WTC11 (cell line): Measurements from ENCODE around the gene KLK15.

Source experiments
- GTF2I ChIP-seq: fragments of 250-450 bp; sonication (Bioruptor Pico); conservative IDR thresholded peaks from 2 replicates; pipeline ENCODE4 v1.4.0; 2021; ENCODE audit warnings: mild to moderate bottlenecking
- MYBL2 ChIP-seq: sonication (generic); formaldehyde crosslinking; IDR thresholded peaks from 2 replicates; pipeline ENCODE4 v1.8.1; 2023; ENCODE audit warnings: mild to moderate bottlenecking, moderate library complexity, missing genetic modification reagents
- ZNF263 ChIP-seq: sonication (generic); formaldehyde crosslinking; IDR thresholded peaks from 2 replicates; pipeline ENCODE4 v1.8.1; 2022; ENCODE audit warnings: low read depth, mild to moderate bottlenecking, moderate library complexity, missing genetic modification reagents
- TF ChIP-seq, protein P1 (sequence below): fragments of 200-600 bp; IDR thresholded peaks from 2 replicates; pipeline ENCODE4 v1.8.0; 2022; ENCODE audit warnings: antibody characterized with exemption
- TF ChIP-seq, protein P2 (sequence below): sonication (generic); formaldehyde crosslinking; IDR thresholded peaks from 2 replicates; pipeline ENCODE4 v1.8.1; 2023; ENCODE audit warnings: mild to moderate bottlenecking, missing genetic modification reagents
- TF ChIP-seq, protein P3 (sequence below): sonication (generic); formaldehyde crosslinking; conservative IDR thresholded peaks from 2 replicates; pipeline ENCODE4 v1.8.1; 2022; ENCODE audit warnings: mild to moderate bottlenecking, missing genetic modification reagents
- TF ChIP-seq, protein P4 (sequence below): sonication (generic); formaldehyde crosslinking; IDR thresholded peaks from 2 replicates; pipeline ENCODE4 v1.8.0; 2022; ENCODE audit warnings: mild to moderate bottlenecking, missing genetic modification reagents
- TF ChIP-seq, protein P5 (sequence below): sonication (generic); formaldehyde crosslinking; IDR thresholded peaks from 2 replicates; pipeline ENCODE4 v1.8.1; 2023; ENCODE audit warnings: mild to moderate bottlenecking, missing genetic modification reagents, borderline replicate concordance

DNA sequence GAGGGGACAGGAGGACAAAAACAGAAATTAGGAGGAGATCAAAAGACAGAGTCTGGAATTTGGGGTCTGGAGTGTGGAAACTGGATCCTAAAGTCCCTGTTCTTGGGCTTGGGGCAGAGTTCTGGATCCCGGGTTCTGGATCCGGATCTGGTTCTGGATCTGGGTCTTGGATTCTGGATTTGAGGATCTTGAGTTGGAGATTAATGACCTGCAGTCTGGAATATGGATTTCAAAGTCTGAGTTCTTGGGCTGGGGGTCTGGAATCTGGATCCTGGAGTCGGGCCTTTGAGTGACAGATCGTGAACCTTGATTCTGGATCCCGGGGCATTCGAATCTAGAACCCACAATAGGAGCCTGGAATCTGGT, 411 bp upstream of the KLK15 start:
- TF ChIP-seq, protein P1, sequence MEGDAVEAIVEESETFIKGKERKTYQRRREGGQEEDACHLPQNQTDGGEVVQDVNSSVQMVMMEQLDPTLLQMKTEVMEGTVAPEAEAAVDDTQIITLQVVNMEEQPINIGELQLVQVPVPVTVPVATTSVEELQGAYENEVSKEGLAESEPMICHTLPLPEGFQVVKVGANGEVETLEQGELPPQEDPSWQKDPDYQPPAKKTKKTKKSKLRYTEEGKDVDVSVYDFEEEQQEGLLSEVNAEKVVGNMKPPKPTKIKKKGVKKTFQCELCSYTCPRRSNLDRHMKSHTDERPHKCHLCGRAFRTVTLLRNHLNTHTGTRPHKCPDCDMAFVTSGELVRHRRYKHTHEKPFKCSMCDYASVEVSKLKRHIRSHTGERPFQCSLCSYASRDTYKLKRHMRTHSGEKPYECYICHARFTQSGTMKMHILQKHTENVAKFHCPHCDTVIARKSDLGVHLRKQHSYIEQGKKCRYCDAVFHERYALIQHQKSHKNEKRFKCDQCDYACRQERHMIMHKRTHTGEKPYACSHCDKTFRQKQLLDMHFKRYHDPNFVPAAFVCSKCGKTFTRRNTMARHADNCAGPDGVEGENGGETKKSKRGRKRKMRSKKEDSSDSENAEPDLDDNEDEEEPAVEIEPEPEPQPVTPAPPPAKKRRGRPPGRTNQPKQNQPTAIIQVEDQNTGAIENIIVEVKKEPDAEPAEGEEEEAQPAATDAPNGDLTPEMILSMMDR: no peak
- TF ChIP-seq, protein P2, sequence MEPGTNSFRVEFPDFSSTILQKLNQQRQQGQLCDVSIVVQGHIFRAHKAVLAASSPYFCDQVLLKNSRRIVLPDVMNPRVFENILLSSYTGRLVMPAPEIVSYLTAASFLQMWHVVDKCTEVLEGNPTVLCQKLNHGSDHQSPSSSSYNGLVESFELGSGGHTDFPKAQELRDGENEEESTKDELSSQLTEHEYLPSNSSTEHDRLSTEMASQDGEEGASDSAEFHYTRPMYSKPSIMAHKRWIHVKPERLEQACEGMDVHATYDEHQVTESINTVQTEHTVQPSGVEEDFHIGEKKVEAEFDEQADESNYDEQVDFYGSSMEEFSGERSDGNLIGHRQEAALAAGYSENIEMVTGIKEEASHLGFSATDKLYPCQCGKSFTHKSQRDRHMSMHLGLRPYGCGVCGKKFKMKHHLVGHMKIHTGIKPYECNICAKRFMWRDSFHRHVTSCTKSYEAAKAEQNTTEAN: no peak
- TF ChIP-seq, protein P3, sequence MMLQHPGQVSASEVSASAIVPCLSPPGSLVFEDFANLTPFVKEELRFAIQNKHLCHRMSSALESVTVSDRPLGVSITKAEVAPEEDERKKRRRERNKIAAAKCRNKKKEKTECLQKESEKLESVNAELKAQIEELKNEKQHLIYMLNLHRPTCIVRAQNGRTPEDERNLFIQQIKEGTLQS (CRISPR knock-in tag): no peak
- TF ChIP-seq, protein P4, sequence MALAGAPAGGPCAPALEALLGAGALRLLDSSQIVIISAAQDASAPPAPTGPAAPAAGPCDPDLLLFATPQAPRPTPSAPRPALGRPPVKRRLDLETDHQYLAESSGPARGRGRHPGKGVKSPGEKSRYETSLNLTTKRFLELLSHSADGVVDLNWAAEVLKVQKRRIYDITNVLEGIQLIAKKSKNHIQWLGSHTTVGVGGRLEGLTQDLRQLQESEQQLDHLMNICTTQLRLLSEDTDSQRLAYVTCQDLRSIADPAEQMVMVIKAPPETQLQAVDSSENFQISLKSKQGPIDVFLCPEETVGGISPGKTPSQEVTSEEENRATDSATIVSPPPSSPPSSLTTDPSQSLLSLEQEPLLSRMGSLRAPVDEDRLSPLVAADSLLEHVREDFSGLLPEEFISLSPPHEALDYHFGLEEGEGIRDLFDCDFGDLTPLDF (CRISPR knock-in tag): no peak
- TF ChIP-seq ZNF263 (no peak), MYBL2 (CRISPR knock-in tag) (no peak), GTF2I (CRISPR knock-in tag) (no peak)
- TF ChIP-seq, protein P5, sequence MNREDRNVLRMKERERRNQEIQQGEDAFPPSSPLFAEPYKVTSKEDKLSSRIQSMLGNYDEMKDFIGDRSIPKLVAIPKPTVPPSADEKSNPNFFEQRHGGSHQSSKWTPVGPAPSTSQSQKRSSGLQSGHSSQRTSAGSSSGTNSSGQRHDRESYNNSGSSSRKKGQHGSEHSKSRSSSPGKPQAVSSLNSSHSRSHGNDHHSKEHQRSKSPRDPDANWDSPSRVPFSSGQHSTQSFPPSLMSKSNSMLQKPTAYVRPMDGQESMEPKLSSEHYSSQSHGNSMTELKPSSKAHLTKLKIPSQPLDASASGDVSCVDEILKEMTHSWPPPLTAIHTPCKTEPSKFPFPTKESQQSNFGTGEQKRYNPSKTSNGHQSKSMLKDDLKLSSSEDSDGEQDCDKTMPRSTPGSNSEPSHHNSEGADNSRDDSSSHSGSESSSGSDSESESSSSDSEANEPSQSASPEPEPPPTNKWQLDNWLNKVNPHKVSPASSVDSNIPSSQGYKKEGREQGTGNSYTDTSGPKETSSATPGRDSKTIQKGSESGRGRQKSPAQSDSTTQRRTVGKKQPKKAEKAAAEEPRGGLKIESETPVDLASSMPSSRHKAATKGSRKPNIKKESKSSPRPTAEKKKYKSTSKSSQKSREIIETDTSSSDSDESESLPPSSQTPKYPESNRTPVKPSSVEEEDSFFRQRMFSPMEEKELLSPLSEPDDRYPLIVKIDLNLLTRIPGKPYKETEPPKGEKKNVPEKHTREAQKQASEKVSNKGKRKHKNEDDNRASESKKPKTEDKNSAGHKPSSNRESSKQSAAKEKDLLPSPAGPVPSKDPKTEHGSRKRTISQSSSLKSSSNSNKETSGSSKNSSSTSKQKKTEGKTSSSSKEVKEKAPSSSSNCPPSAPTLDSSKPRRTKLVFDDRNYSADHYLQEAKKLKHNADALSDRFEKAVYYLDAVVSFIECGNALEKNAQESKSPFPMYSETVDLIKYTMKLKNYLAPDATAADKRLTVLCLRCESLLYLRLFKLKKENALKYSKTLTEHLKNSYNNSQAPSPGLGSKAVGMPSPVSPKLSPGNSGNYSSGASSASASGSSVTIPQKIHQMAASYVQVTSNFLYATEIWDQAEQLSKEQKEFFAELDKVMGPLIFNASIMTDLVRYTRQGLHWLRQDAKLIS (CRISPR knock-in tag): no peak
